ENCODE data around the gene SLC5A5.

DNA sequence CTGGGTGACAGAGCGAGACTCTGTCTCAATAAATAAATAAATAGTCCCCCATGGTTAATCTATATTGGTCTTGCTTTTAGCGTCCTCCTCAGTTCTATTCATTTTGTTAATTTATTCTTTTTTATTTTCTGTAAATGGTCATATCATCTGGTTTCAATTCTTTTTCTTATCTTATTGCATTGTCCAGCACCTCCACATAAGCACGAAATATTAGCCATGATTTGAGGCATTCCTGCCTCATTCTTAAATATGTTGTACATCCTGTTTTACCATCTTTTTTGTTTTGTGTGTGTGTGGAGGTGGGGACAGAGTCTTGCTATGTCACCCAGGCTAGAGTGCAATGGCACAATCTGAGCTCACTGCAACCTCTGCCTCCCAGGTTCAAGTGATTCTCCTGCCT, 36.5 kb downstream of the SLC5A5 start:
- TF ChIP-seq, protein P1, sequence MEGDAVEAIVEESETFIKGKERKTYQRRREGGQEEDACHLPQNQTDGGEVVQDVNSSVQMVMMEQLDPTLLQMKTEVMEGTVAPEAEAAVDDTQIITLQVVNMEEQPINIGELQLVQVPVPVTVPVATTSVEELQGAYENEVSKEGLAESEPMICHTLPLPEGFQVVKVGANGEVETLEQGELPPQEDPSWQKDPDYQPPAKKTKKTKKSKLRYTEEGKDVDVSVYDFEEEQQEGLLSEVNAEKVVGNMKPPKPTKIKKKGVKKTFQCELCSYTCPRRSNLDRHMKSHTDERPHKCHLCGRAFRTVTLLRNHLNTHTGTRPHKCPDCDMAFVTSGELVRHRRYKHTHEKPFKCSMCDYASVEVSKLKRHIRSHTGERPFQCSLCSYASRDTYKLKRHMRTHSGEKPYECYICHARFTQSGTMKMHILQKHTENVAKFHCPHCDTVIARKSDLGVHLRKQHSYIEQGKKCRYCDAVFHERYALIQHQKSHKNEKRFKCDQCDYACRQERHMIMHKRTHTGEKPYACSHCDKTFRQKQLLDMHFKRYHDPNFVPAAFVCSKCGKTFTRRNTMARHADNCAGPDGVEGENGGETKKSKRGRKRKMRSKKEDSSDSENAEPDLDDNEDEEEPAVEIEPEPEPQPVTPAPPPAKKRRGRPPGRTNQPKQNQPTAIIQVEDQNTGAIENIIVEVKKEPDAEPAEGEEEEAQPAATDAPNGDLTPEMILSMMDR (IDR thresholded peaks at IDR 0.05; ENCODE audit: low read depth, low read length): no peak
- TF ChIP-seq EZH2phosphoT487 (IDR thresholded peaks at IDR 0.05; ENCODE audit: low read depth): no peak
